Ectodermal cell (in vitro differentiated cells): Measurements from ENCODE around the gene UGT1A7.

Source experiments
- H3K27ac ChIP-seq: 2 replicates; pipeline ENCODE4 v1.7.0; 2013; ENCODE audit warnings: mild to moderate bottlenecking, low read depth, low read length; ENCODE audit not compliant: insufficient read depth, poor library complexity, severe bottlenecking
- H3K27me3 ChIP-seq: 2 replicates; pipeline ENCODE4 v1.7.0; 2013; ENCODE audit warnings: mild to moderate bottlenecking, low read length; ENCODE audit not compliant: insufficient read depth, control insufficient read depth, poor library complexity, severe bottlenecking
- H3K36me3 ChIP-seq: one replicate; pipeline ENCODE4 v1.7.0; 2013; ENCODE audit warnings: low read length; ENCODE audit not compliant: control insufficient read depth, insufficient read depth
- H3K4me1 ChIP-seq: one replicate; pipeline ENCODE4 v1.7.0; 2013; ENCODE audit warnings: low read length; ENCODE audit not compliant: control insufficient read depth, insufficient read depth
- H3K4me3 ChIP-seq: 2 replicates; pipeline ENCODE4 v1.7.0; 2013; ENCODE audit warnings: low read depth, low read length, control low read depth; ENCODE audit not compliant: insufficient read depth
- H3K9me3 ChIP-seq: 2 replicates; pipeline ENCODE4 v1.7.0; 2013; ENCODE audit warnings: mild to moderate bottlenecking, low read length, moderate library complexity; ENCODE audit not compliant: control insufficient read depth
- WGBS, 2 experiments: methylation state at CpG; one replicate each; pipeline ENCODE4 v1.1.7; 2013; ENCODE audit warnings: missing lambda C conversion rate in 2 of 2; 5-methylcytosine and 5-hydroxymethylcytosine counted together

UGT1A7 gene

GRCh38 chr2:233679196-233679595 lies 2.5 kb upstream of the UGT1A7 start:
- Histone ChIP-seq H3K4me1 (no peaks in the 10 kb centered on the region), H3K4me3 (no peak overlapping the region), H3K27me3 (no peaks in the 10 kb centered on the region), H3K27ac (no peak overlapping the region), H3K9me3 (no peaks in the 10 kb centered on the region), H3K36me3 (no peaks in the 10 kb centered on the region)
- 91 to 96% methylated on average over 4 of the region's 4 CpGs for WGBS, 2 experiments

DNA sequence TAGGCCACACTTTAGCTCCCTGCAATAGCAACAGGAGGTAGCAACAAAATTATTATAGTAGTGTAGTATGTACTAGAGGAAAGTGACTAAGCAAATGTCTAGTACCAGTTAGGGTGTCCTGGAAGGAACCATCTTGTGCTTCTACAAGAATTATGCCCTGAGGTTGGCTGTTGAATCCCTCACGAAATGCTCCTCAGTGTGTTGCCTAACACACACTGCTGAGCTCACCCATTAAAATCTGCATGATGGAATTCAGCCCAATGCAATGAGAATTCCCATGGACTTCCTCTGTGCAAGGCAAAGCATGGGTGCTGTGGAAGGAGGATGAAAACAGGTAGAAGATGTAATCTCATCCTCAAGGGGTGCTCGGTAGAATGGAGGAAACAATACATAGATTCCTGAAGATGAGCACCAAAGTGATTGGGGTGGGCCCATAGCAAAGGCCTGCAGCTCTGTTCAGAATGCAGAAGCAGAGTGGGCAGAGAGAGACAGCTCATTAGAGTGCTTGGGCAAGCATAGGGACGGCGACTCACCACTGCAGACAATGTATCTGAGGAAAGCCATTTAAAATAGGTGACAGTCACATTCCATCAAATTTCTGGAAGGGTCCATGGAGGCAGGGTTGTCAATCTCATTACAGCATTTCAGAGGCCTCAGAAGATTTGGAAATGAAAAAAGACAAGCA lies 1.2 kb upstream of the UGT1A7 start:
- Histone ChIP-seq H3K4me3 (no peak overlapping the region), H3K27ac (no peak overlapping the region), H3K27me3 (no peaks in the 10 kb centered on the region), H3K4me1 (no peaks in the 10 kb centered on the region), H3K36me3 (no peaks in the 10 kb centered on the region), H3K9me3 (no peaks in the 10 kb centered on the region)
- 83 to 89% methylated on average over 4 of the region's 4 CpGs for WGBS, 2 experiments

- H3K27ac ChIP-seq: no peak overlapping the region
- no peaks in the 10 kb centered on the region for H3K27me3 ChIP-seq
- H3K9me3 ChIP-seq: no peaks in the 10 kb centered on the region
- no peak overlapping the region for H3K4me3 ChIP-seq
- H3K4me1 ChIP-seq: no peaks in the 10 kb centered on the region
- H3K36me3 ChIP-seq: no peaks in the 10 kb centered on the region
- WGBS, 2 experiments: 67 to 91% methylated on average over 1 of the region's 1 CpG
These were observed 2.9 kb downstream of the UGT1A7 start for GRCh38 chr2:233684640-233685039.

GRCh38 chr2:233686928-233687327 lies 5.2 kb downstream of the UGT1A7 start:
- Histone ChIP-seq H3K36me3 (no peaks in the 10 kb centered on the region), H3K27me3 (no peaks in the 10 kb centered on the region), H3K9me3 (no peaks in the 10 kb centered on the region), H3K4me3 (no peak overlapping the region), H3K4me1 (no peaks in the 10 kb centered on the region), H3K27ac (no peak overlapping the region)
- WGBS, 2 experiments: 86 to 92% methylated on average over 5 of the region's 5 CpGs

- H3K9me3 ChIP-seq: no peaks in the 10 kb centered on the region
- H3K27me3 ChIP-seq: no peaks in the 10 kb centered on the region
- no peak overlapping the region for H3K4me3 ChIP-seq
- no peak overlapping the region for H3K27ac ChIP-seq
- H3K4me1 ChIP-seq: no peaks in the 10 kb centered on the region
- no peaks in the 10 kb centered on the region for H3K36me3 ChIP-seq
- WGBS, 2 experiments: 94% methylated on average over 5 of the region's 5 CpGs
These were observed 6.6 kb downstream of the UGT1A7 start for GRCh38 chr2:233688341-233688740.

GRCh38 chr2:233689031-233689430 lies 7.3 kb downstream of the UGT1A7 start:
- H3K36me3 ChIP-seq: no peaks in the 10 kb centered on the region
- no peak overlapping the region for H3K27ac ChIP-seq
- no peaks in the 10 kb centered on the region for H3K9me3 ChIP-seq
- no peaks in the 10 kb centered on the region for H3K27me3 ChIP-seq
- no peak overlapping the region for H3K4me3 ChIP-seq
- no peaks in the 10 kb centered on the region for H3K4me1 ChIP-seq

- 88% methylated on average over 3 of the region's 3 CpGs for WGBS, 2 experiments
- no peaks in the 10 kb centered on the region for H3K36me3 ChIP-seq
- no peak overlapping the region for H3K4me3 ChIP-seq
- H3K9me3 ChIP-seq: no peaks in the 10 kb centered on the region
- H3K27me3 ChIP-seq: no peaks in the 10 kb centered on the region
- H3K4me1 ChIP-seq: no peaks in the 10 kb centered on the region
- no peak overlapping the region for H3K27ac ChIP-seq
These were observed 7.8 kb downstream of the UGT1A7 start for GRCh38 chr2:233689501-233689900.

GRCh38 chr2:233690444-233690843 lies 8.7 kb downstream of the UGT1A7 start:
- Histone ChIP-seq H3K4me3 (no peak overlapping the region), H3K4me1 (no peaks in the 10 kb centered on the region), H3K27me3 (no peaks in the 10 kb centered on the region), H3K9me3 (no peaks in the 10 kb centered on the region), H3K36me3 (no peaks in the 10 kb centered on the region), H3K27ac (no peak overlapping the region)
- WGBS, 2 experiments: 91 to 95% methylated on average over 4 of the region's 4 CpGs

GRCh38 chr2:233691443-233692433 lies 10.0 kb downstream of the UGT1A7 start:
- no peak overlapping the region for H3K27ac ChIP-seq
- H3K4me3 ChIP-seq: no peak overlapping the region
- no peaks in the 10 kb centered on the region for H3K9me3 ChIP-seq
- H3K36me3 ChIP-seq: no peaks in the 10 kb centered on the region
- H3K27me3 ChIP-seq: no peaks in the 10 kb centered on the region
- WGBS, 2 experiments: 86 to 87% methylated on average over 10 of the region's 11 CpGs
- no peaks in the 10 kb centered on the region for H3K4me1 ChIP-seq

- Histone ChIP-seq H3K4me1 (no peaks in the 10 kb centered on the region), H3K4me3 (no peak within 1 kb of the TSS), H3K9me3 (no peaks in the 10 kb centered on the region), H3K36me3 (no peaks in the 10 kb centered on the region), H3K27me3 (no peaks in the 10 kb centered on the region), H3K27ac (no peak within 1 kb of the TSS)
- WGBS, 2 experiments: 97% methylated on average over 4 of the region's 4 CpGs
These were observed 10.9 kb downstream of the UGT1A7 start, which contains the start of gene UGT1A6 for GRCh38 chr2:233692648-233693047. Gene UGT1A6, plus strand, starts transcription at chr2:233692890. Its CDS starts 115 bp downstream, at chr2:233693005.
